ENCODE measurements around the gene AFTPH.

The AFTPH gene

GRCh38 chr2:64634345-64635267 is 110.5 kb downstream of the AFTPH start:
- no peak for DNase-seq

GRCh38 chr2:64635976-64636911 is 112.1 kb downstream of the AFTPH start:
- DNase-seq: no peak

GRCh38 chr2:64637000-64637635 is 113.0 kb downstream of the AFTPH start:
- no peak for DNase-seq

GRCh38 chr2:64637931-64638330 is 113.8 kb downstream of the AFTPH start:
- no peak for DNase-seq

- DNase-seq: no peak
These were observed 114.5 kb downstream of the AFTPH start for GRCh38 chr2:64638502-64639120.

GRCh38 chr2:64639691-64640090 is 115.6 kb downstream of the AFTPH start:
- no peak for DNase-seq

GRCh38 chr2:64640153-64641044 is 116.3 kb downstream of the AFTPH start:
- no peak for DNase-seq

- no peak for DNase-seq
These were observed 117.5 kb downstream of the AFTPH start for GRCh38 chr2:64641599-64641998.
